Astrocyte (in vitro differentiated cells and primary cell): ENCODE results near the gene NUDT16L1. TPM values are rescaled to one million over a fixed set of nuclear protein-coding genes. Genes with fewer than 3 reads are reported as not detected.
"Not testable (repeated sequence)": the region's sequence is repeated elsewhere in the genome, so short reads cannot be mapped to it uniquely, and the experiment has no call there.

Source experiments
- DNase-seq: peaks from one replicate; pipeline ENCODE4 v3.0.0-alpha.2; 2010; ENCODE audit warnings: low read depth
- FAIRE-seq: peaks from 2 replicates; lab custom pipeline; 2011; peaks lifted over from hg19 to GRCh38; lab: Jason Lieb, UNC
- H2AFZ ChIP-seq: 2 replicates; pipeline ENCODE4 v1.6.0; 2012; ENCODE audit warnings: low read depth, low read length, inconsistent platforms
- H3K27ac ChIP-seq: 2 replicates; pipeline ENCODE4 v1.5.1; 2011; ENCODE audit warnings: low read depth, low read length, inconsistent platforms
- H3K27me3 ChIP-seq: 2 replicates; pipeline ENCODE4 v1.6.0; 2011; ENCODE audit warnings: low read length, inconsistent platforms; ENCODE audit not compliant: insufficient read depth
- H3K36me3 ChIP-seq: 2 replicates; pipeline ENCODE4 v1.5.1; 2011; ENCODE audit warnings: low read length, inconsistent platforms; ENCODE audit not compliant: insufficient read depth
- H3K4me1 ChIP-seq: 2 replicates; pipeline ENCODE4 v1.5.1; 2011; ENCODE audit warnings: low read length, inconsistent platforms; ENCODE audit not compliant: insufficient read depth
- H3K4me2 ChIP-seq: 2 replicates; pipeline ENCODE4 v1.6.0; 2012; ENCODE audit warnings: low read length, inconsistent platforms
- H3K4me3 ChIP-seq: 2 replicates; pipeline ENCODE4 v1.5.1; 2011; ENCODE audit warnings: low read depth, mild to moderate bottlenecking, low read length, inconsistent platforms; ENCODE audit not compliant: insufficient read depth
- H3K79me2 ChIP-seq: 2 replicates; pipeline ENCODE4 v1.6.0; 2012; ENCODE audit warnings: mild to moderate bottlenecking, low read length, inconsistent platforms; ENCODE audit not compliant: insufficient read depth
- H3K9ac ChIP-seq: 2 replicates; pipeline ENCODE4 v1.6.0; 2012; ENCODE audit warnings: mild to moderate bottlenecking, low read length, inconsistent platforms
- H3K9me3 ChIP-seq: 2 replicates; pipeline ENCODE4 v1.5.1; 2012; ENCODE audit warnings: low read depth, mild to moderate bottlenecking, low read length, inconsistent platforms; ENCODE audit not compliant: insufficient read depth
- H4K20me1 ChIP-seq: 2 replicates; pipeline ENCODE4 v1.6.0; 2012; ENCODE audit warnings: low read length, inconsistent platforms; ENCODE audit not compliant: insufficient read depth
- H3K27ac Mint-ChIP-seq: one replicate; pipeline ENCODE4 v1.8.0; 2021; ENCODE audit warnings: mild to moderate bottlenecking, mixed read lengths; ENCODE audit not compliant: unreplicated experiment
- H3K27me3 Mint-ChIP-seq: one replicate; pipeline ENCODE4 v1.8.0; 2021; ENCODE audit warnings: low read depth, mixed read lengths; ENCODE audit not compliant: unreplicated experiment
- H3K36me3 Mint-ChIP-seq: one replicate; pipeline ENCODE4 v1.8.0; 2021; ENCODE audit warnings: low read depth, mixed read lengths; ENCODE audit not compliant: unreplicated experiment
- H3K4me1 Mint-ChIP-seq: one replicate; pipeline ENCODE4 v1.8.0; 2021; ENCODE audit warnings: low read depth, mixed read lengths; ENCODE audit not compliant: unreplicated experiment
- H3K4me3 Mint-ChIP-seq: one replicate; pipeline ENCODE4 v1.8.0; 2021; ENCODE audit warnings: mild to moderate bottlenecking, moderate library complexity, mixed read lengths; ENCODE audit not compliant: unreplicated experiment
- H3K9me3 Mint-ChIP-seq: one replicate; pipeline ENCODE4 v1.8.0; 2021; ENCODE audit warnings: mild to moderate bottlenecking, mixed read lengths; ENCODE audit not compliant: unreplicated experiment
- EZH2 ChIP-seq: IDR thresholded peaks from 2 replicates; pipeline ENCODE4 v1.6.1; 2012; ENCODE audit warnings: mild to moderate bottlenecking, low read length, inconsistent platforms; ENCODE audit not compliant: insufficient read depth
- total RNA-seq: library from RNA; stranded (reverse); gene quantifications from 2 replicates; pipeline ENCODE4 v1.2.1, GENCODE V29; 2021
- TF ChIP-seq, protein P1 (sequence below): IDR thresholded peaks from 2 replicates; pipeline ENCODE4 v1.5.1; 2011; ENCODE audit warnings: low read depth, mild to moderate bottlenecking, inconsistent platforms, low read length, moderate library complexity; ENCODE audit not compliant: insufficient read depth

Gene NUDT16L1
- total RNA-seq, 1 donor from 2014 or later = 42.2 TPM

DNA sequence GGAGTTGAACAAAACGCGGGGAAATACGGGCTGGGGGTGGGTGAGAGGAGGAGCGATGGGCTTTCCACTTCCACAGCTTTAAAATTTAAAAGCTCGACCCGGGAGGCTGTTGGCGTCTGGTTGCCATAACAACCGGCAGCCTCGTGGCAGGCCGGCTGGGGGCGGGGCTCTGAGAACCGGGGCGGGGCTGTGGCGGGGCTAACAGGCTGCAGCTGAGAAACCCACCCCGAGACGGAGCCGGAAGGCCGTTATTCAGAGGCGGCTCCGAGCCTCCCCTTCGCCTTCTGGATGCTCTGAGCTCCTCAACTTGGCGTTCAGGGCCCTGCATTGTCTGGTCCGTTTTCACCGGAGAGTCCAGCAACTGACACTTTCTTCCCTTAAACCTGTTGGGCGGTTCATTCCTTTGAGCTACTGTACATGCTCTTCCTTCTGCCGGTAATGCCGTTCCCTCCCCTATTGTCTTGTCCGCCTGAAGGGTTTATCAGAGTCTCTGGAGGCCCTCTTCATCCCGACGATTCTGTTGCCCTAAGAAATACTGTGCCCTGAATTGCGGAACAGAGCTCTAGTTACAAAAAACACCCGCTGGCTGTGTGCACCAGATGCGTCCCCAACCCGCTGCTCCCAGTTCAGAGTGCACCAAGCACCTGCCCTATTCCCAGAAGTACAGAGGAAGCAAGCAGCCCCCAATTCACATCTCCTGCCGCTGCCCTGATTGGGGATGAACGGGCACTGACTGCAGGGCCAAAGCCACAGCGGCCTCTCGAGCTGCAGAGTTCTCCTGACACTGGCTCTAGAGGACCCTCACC lies 41.6 kb downstream of the NUDT16L1 start:
- no peak for TF ChIP-seq EZH2
- TF ChIP-seq, protein P1, sequence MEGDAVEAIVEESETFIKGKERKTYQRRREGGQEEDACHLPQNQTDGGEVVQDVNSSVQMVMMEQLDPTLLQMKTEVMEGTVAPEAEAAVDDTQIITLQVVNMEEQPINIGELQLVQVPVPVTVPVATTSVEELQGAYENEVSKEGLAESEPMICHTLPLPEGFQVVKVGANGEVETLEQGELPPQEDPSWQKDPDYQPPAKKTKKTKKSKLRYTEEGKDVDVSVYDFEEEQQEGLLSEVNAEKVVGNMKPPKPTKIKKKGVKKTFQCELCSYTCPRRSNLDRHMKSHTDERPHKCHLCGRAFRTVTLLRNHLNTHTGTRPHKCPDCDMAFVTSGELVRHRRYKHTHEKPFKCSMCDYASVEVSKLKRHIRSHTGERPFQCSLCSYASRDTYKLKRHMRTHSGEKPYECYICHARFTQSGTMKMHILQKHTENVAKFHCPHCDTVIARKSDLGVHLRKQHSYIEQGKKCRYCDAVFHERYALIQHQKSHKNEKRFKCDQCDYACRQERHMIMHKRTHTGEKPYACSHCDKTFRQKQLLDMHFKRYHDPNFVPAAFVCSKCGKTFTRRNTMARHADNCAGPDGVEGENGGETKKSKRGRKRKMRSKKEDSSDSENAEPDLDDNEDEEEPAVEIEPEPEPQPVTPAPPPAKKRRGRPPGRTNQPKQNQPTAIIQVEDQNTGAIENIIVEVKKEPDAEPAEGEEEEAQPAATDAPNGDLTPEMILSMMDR = no peak
- peaks cover 2% of the 10 kb centered on the region for H3K36me3 Mint-ChIP-seq
- Histone ChIP-seq H3K4me3 (peak overlapping the region; percentile 93), H3K4me2 (peak overlapping the region; percentile 100), H3K79me2 (peaks cover 32% of the 10 kb centered on the region), H3K36me3 (peaks cover 4% of the 10 kb centered on the region), H3K27ac (peak overlapping the region; percentile 75), H4K20me1 (peaks cover 3% of the 10 kb centered on the region), H2AFZ (peak overlapping the region; percentile 99), H3K27me3 (no peaks in the 10 kb centered on the region), H3K4me1 (peaks cover 9% of the 10 kb centered on the region), H3K9ac (peak overlapping the region; percentile 90), H3K9me3 (no peaks in the 10 kb centered on the region)
- H3K27me3 Mint-ChIP-seq = peaks cover 5% of the 10 kb centered on the region
- DNase-seq (peak; percentile 53), FAIRE-seq (no peak)
- peak overlapping the region; percentile 80 for H3K27ac Mint-ChIP-seq
- H3K4me1 Mint-ChIP-seq = peaks cover 5% of the 10 kb centered on the region
- H3K4me3 Mint-ChIP-seq = peak overlapping the region; percentile 91
- H3K9me3 Mint-ChIP-seq = no peaks in the 10 kb centered on the region

GRCh38 chr16:4736546-4736945 lies 43.2 kb downstream of the NUDT16L1 start:
- Mint-ChIP-seq H3K36me3 (peaks cover 2% of the 10 kb centered on the region), H3K9me3 (no peaks in the 10 kb centered on the region), H3K27me3 (peaks cover 5% of the 10 kb centered on the region), H3K4me3 (peak overlapping the region; percentile 68), H3K27ac (no peak overlapping the region), H3K4me1 (peaks cover 5% of the 10 kb centered on the region)
- H3K79me2 ChIP-seq = peaks cover 24% of the 10 kb centered on the region
- no peak for TF ChIP-seq EZH2
- TF ChIP-seq, protein P1 = no peak
- peaks cover 9% of the 10 kb centered on the region for H3K4me1 ChIP-seq
- DNase-seq = no peak
- FAIRE-seq = no peak
- no peaks in the 10 kb centered on the region for H3K36me3 ChIP-seq
- no peak overlapping the region for H3K4me3 ChIP-seq
- no peak overlapping the region for H2AFZ ChIP-seq
- H3K27me3 ChIP-seq = no peaks in the 10 kb centered on the region
- no peak overlapping the region for H3K4me2 ChIP-seq
- H3K27ac ChIP-seq = no peak overlapping the region
- H3K9ac ChIP-seq = no peak overlapping the region
- peaks cover 3% of the 10 kb centered on the region for H4K20me1 ChIP-seq
- H3K9me3 ChIP-seq = no peaks in the 10 kb centered on the region

DNA sequence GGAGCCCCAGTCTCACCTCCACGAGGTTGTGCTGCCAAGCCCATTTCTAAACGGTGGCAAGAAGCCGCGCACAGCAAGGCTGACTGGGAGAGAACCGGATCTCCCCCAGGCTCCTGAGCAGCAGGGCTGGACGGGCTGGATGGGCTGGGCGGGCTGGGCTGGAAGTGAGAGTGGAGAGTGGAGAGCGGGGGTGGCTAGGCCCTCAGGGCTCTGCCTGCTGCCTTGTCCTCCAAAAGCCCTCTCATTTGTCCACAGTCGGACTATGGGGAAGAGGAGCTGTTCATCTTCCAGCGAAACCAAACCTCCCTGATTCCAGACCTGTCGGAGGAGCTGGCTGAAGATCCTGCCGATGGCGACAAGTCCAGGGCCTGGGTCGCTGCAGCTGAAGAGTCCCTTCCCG lies 44.2 kb downstream of the NUDT16L1 start:
- Mint-ChIP-seq H3K9me3 (no peaks in the 10 kb centered on the region), H3K27me3 (peaks cover 5% of the 10 kb centered on the region), H3K36me3 (peaks cover 2% of the 10 kb centered on the region), H3K4me3 (no peak overlapping the region), H3K4me1 (peaks cover 5% of the 10 kb centered on the region), H3K27ac (no peak overlapping the region)
- no peak overlapping the region for H2AFZ ChIP-seq
- FAIRE-seq = no peak
- no peak overlapping the region for H3K4me2 ChIP-seq
- no peak overlapping the region for H3K27ac ChIP-seq
- H3K27me3 ChIP-seq = no peaks in the 10 kb centered on the region
- TF ChIP-seq, protein P1 = no peak
- no peak for TF ChIP-seq EZH2
- peaks cover 3% of the 10 kb centered on the region for H4K20me1 ChIP-seq
- H3K4me1 ChIP-seq = peaks cover 9% of the 10 kb centered on the region
- DNase-seq = no peak
- H3K36me3 ChIP-seq = no peaks in the 10 kb centered on the region
- peaks cover 14% of the 10 kb centered on the region for H3K79me2 ChIP-seq
- H3K9me3 ChIP-seq = no peaks in the 10 kb centered on the region
- H3K4me3 ChIP-seq = no peak overlapping the region
- no peak overlapping the region for H3K9ac ChIP-seq

DNA sequence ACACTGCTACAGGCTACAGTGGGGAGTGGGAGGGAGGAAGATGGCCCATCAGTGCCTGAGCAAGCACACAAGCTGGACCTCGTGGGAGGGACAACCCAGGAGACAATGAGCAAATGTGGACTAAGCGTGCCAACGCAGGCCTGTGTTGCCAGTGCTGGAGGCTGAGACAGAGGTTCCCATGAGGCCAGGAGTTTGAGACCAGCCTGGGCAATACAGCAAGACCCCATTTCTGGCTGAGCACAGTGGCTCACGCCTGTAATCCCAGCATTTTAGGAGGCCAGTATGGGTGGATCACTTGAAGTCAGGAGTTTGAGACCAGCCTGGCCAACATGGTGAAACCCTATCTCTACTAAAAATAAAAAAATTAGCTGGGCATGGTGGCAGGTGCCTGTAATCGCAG lies 45.0 kb downstream of the NUDT16L1 start:
- H3K27ac ChIP-seq, H3K4me1 ChIP-seq, H3K79me2 ChIP-seq, H3K9ac ChIP-seq, FAIRE-seq, H3K9me3 Mint-ChIP-seq, H3K4me3 Mint-ChIP-seq, H3K36me3 ChIP-seq, H4K20me1 ChIP-seq, H3K27ac Mint-ChIP-seq, H3K27me3 ChIP-seq, H3K9me3 ChIP-seq, H3K4me1 Mint-ChIP-seq, H3K27me3 Mint-ChIP-seq, DNase-seq, H2AFZ ChIP-seq, H3K4me2 ChIP-seq, H3K36me3 Mint-ChIP-seq, H3K4me3 ChIP-seq: not testable (repeated sequence)
